GM19238 (cell line): Measurements from ENCODE around the gene METTL27.
"Not testable (repeated sequence)": the region's sequence is repeated elsewhere in the genome, so short reads cannot be mapped to it uniquely, and the experiment has no call there.

Experiments used
- DNase-seq: peaks from one replicate; pipeline ENCODE4 v3.0.0; 2011; ENCODE audit warnings: low spot score; ENCODE audit not compliant: insufficient read length

The METTL27 gene

GRCh38 chr7:73839290-73839689, 3.0 kb downstream of the METTL27 start:
- DNase-seq = no peak

GRCh38 chr7:73838642-73839041, 3.7 kb downstream of the METTL27 start:
- no peak for DNase-seq

GRCh38 chr7:73837167-73837566, 5.1 kb downstream of the METTL27 start:
- DNase-seq = not testable (repeated sequence)

GRCh38 chr7:73834626-73835191, 7.6 kb downstream of the METTL27 start:
- no peak for DNase-seq

- DNase-seq = no peak
Observed at GRCh38 chr7:73833251-73833919, 8.9 kb downstream of the METTL27 start.

- DNase-seq = no peak
Observed at GRCh38 chr7:73832806-73833205, 9.5 kb downstream of the METTL27 start.

- DNase-seq = no peak
Observed at GRCh38 chr7:73831834-73832651, 10.3 kb downstream of the METTL27 start.

- DNase-seq = no peak
Observed at GRCh38 chr7:73831584-73831833, 10.8 kb downstream of the METTL27 start.

GRCh38 chr7:73830681-73831583, 11.4 kb downstream of the METTL27 start, which contains the start of gene CLDN4:
Gene CLDN4, plus strand, starts transcription at chr7:73830996. Its CDS starts 206 bp downstream, at chr7:73831202.
- DNase-seq = no peak

GRCh38 chr7:73829921-73830680, 12.2 kb downstream of the METTL27 start:
- no peak for DNase-seq

GRCh38 chr7:73829505-73829904, 12.8 kb downstream of the METTL27 start:
- DNase-seq = no peak

- DNase-seq = no peak
Observed at GRCh38 chr7:73828972-73829371, 13.3 kb downstream of the METTL27 start.

GRCh38 chr7:73828107-73828803, 14.1 kb downstream of the METTL27 start:
- no peak for DNase-seq

GRCh38 chr7:73827567-73828106, 14.7 kb downstream of the METTL27 start:
- DNase-seq = no peak

- no peak for DNase-seq
Observed at GRCh38 chr7:73824986-73825385, 17.3 kb downstream of the METTL27 start.

- DNase-seq = no peak
Observed at GRCh38 chr7:73823873-73824592, 18.3 kb downstream of the METTL27 start.

GRCh38 chr7:73823257-73823656, 19.1 kb downstream of the METTL27 start:
- DNase-seq = no peak

- no peak for DNase-seq
Observed at GRCh38 chr7:73822319-73823173, 19.8 kb downstream of the METTL27 start.
